ENCODE measurements around the gene C1R.

C1R gene

DNA sequence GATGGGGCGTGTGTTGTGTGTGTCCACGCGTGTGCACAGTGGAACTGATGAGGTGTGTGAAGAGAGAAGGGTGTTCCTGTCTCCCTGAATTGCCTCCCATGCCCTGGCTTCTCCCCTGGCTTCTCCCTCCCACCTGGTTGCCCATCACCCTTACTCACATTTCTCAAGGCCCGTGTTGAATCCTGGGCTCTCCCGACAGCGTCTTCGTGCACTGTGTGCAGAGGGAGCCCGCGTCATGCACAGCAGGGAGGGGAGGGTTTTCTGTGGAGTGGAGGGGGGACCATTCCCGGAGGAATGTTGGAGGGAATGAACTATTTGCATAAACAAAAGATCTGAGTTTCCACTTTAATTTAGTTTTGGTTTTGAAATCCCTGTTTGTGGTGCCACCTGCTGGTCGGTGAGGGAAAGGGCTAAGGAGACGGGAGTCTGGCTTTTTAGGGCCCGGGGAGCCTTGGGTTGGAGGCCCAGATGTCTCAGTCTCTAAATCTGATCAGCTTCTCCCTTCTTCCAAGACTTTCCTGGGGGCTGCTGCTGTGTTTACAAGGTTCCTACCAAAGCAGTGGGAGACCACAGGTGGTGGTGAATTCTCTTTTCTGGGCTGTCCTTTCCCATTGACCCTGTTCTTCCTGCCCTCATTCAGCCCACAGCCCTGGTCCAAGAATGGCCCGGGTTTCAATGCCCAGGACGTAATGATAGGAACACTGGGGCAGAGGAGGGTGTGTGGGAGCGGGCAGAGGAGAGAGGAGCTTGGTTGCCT, at the start of gene C1R:
C1R (minus strand) TSS at position 217 of the 757 bp plus-strand sequence; CDS start at position 160, 57 bp downstream.
- peak; percentile 47 for DNase-seq (ENCODE audit: low read depth)

DNA sequence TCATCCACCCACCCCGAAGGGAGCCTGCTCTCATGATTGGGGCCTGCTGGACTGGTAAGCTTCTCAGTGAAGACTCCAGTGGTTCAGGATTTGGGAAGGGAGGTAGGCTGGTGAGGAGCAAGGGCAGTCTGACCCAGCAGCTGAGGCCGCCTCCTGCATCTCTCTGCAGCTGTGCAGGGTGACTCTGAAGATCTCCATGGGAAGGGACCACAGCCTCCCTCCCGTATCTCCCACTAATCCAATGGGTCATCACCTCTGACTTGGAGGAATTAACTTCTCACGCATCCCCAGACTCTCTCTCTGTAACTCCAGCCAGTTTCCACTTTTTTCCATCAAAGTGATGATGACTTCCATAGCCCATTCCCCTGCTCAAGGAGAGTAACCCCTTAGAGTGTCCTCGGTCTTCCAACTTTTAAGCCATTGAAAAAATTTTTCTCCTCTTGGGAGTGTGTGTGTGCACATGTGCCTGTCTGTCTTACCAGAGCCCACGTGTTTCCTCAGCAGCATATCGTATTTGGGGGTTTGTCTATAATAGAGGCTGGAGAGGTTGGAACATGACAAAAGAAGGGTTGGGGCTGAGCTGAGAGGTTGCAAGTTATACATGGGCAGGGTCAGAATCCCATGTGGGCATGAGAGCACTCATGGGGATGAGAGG, 49.2 kb upstream of the C1R start:
- DNase-seq (ENCODE audit: low read depth) = no peak

DNA sequence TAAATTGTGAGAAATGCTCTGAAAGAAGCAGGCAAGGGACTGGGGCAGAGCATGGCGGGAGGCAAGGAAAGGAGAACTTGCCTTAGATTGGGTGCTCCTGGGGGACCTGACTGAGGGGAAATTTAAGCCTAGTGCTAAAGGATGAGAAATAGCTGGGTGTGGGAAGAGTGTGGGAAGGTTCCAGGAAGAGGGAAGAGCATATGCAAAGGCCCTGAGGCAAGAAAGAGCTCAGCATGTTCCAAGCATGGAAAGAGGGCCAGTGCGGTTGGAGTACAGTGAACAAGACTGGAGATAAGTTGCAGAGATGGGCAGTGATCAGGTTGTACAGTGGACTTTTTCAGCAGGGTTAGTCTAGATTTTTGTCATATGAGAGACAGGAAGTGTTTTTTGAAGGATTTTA, 47.0 kb upstream of the C1R start:
- DNase-seq (ENCODE audit: low read depth) = no peak

DNA sequence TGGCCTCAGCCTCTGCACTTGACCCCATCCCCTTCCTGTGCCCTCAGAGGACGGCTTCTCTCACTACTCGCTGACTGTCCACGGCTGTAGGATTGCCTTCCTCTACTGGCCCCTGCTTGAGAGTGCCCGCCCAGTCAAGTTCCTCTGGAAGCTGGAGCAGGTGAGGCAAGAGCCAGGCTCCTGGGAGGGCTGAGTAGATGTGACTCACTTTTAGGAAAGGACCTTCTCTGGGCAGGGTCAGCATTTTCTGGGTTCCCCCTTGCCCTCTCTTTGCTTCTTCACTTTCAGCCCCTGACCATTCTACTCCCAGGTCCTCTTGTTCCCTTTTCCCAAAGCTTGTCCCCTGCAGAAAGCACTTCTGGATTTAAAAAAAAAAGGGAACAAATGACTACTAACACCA, 45.7 kb upstream of the C1R start:
- no peak for DNase-seq (ENCODE audit: low read depth)

DNA sequence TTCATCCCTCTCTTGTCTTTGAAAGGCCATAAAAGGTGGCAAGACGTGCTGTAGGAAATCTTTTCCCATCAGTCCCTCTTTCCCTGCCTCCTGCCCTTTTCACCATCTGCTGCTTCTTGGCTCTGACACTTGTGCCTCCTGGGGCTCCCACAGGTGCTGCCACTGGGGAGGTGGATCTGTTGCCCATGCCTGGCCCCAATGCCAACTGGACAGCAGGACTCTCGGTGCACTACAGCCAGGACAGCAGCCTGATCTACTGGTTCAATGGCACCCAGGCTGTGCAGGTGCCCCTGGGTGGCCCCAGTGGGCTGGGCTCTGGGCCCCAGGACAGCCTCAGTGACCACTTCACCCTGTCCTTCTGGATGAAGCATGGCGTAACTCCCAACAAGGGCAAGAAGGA, 44.4 kb upstream of the C1R start:
- DNase-seq (ENCODE audit: low read depth) = no peak

DNA sequence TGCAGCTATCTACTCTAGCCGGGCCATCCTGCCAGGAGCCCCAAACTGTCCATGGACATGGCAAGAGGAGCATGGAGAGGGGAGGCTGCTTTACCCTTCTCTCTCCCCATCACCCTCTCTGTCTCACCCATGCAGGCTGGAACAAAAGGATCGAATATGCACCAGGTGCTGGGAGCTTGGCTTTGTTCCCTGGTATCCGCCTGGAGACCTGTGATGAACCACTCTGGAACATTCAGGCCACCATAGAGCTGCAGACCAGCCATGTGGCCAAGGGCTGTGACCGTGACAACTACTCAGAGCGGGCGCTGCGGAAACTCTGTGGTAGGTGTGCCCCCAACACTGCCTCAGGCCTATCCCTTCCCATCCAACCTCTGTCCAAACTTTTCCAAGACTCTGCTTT, 43.8 kb upstream of the C1R start:
- DNase-seq (ENCODE audit: low read depth) = no peak

DNA sequence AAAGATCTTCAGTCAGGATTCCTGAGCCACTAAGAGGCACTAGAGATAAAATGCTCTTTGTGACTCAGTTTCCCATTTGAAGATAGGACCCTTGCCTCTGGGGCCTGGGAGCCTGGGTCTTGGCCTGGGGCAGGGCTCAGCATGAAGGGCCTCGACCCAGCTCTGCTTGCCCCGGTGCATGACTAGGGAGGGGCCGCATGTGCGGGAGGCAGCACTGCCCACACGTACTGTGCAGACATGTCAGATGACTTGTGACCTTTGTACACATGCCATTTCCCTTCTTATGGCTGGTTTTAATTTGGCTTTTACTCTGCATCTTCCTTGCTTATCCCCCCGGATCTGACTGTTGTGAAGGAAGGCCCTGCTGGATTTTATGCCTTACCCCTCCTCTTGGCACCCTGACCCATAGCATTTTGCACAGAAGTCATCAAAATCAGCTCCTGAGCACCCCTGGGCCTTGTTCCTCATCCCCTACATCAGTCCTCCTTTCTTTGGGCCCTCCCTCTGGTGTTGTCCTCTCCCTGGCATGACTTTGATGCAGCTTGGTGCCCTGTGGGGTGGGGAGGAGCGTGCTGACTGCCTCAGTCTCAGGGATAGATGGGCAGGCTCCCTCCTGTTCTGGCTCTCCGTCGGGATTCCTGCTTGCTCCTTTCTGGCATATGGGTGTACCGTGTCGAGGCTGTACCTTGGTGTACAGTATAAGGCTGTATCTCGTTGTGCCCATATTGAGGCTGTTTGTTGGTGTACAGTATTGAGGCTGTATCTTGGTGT, 42.3 kb upstream of the C1R start:
- no peak for DNase-seq (ENCODE audit: low read depth)

DNA sequence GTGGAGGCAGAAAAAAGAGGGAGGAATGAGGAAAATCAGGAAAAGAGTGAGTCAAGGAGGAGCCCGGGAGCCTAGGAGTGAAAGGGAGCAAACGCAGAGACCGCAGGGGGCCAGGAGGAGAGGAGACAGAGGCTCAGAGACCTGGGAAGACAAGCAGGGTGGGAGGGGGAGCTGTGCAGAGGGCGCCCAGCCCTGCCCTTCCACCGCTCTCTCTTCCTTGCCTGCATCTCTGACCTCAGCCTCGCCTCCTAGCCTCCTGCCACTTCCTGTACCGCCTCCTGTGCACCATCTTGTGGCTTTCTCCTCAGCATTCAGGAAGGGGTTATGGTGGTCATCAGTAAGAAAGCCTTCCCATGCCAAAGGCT, 39.2 kb upstream of the C1R start:
- no peak for DNase-seq (ENCODE audit: low read depth)

DNA sequence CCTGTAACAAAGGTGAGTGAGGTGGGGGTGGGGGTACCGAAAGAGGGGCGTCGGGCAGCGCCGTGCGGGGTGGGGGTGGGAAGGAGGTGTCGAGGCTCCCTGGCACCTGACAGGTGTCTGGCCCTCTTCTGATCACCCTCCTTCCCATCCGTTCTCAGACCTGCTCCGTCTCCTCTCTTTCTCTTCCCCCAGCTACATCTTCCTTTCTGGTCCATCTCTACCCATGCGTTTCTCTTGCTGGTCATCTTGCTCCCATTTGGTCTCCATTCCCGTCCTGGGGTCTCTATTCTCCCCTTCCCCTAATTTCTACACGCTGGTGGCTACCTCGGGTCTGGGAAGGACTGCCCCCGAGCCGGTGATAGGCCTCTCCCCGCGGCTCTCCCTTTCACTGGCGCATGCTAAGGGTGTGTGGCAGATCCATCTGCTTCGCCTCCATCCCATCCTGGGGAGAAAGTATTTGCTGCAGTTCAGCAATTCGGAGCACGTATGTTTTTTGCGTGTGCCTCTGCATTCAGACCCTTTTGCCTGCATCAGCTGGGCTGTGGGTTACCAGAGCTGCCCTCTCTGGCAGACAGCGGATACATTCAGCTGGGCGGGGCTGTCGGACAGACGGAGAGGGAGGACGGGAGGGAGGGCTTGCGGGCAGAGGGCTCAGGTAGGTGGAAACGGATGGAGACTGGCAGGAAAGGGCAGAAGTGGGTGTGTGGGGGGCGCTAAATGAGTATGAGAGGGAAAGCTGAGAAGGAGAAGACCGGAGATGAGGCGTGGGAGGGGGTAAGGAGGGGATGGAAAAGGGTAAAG, 38.7 kb upstream of the C1R start:
- DNase-seq (ENCODE audit: low read depth) = no peak

DNA sequence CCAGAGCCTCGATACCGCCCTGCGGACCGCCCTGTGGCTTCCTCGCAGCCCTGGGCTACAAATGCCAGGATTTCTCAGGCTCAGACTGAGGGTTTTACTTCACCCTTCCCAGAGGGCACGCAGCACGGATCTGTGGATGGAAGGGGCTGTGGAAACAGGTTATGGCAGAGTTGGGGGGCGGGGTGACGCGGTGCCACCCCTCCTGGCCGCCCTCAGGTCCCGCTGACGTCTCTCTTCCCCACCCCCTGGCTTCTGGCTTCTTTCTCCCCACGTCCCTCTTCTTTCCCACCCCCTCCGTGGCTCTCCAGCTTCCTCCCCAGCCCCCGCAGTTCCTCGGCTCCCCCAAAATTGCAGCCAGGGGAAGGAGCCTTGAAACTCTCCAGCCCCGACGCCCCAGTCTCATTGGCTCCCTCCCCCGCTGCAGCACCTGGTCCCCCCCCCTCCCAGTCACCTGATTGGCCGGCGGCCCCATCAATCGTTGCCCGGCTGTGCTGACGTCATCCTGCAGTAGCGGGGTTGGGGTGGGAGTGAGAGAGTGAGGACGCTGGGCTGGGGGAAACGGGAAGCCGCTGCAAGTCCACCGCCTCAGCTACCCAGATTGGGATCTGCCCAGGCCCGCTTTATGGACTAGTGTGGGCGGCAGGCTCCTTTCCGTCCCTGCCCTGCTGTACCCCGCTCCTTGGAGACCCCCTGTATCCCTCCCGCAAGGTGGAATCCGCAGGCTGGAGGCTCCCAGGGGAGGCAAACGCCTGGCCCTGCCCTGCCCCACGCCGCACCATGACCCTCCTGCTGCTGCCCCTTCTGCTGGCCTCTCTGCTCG, 37.8 kb upstream of the C1R start, which contains the start of gene CLSTN3:
CLSTN3 (plus strand) TSS at position 500 of the 820 bp plus-strand sequence; CDS start at position 778, 278 bp downstream.
- peak; percentile 76 for DNase-seq (ENCODE audit: low read depth)

DNA sequence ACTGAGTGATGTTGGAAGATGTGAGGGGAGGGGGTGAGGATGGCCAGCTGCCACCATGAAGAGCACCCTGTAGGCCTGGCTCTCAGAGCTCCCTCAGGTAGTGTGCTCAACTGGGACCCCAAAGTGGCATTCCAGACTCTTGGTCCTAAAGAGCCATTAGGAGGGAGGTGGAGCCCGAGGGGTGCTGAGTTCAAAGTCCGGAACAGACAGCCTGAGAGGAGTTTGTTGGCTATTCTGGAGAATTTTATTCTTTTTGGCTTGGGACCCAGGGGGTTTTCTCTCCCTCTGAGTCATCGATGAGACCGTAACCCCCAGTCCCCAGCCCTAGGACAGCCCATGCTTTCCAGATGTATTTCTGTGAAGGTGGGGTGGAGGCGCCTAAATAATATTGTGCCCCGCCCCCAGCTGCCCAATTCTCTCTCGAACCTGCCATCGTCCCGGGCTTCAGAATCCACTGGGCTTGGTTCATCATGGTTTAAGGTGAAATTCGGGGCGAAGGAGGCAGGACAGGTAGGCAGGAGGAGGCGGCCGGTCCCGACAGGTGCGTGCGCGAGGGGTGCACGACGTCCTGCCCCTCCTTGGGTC, 37.1 kb upstream of the C1R start:
- no peak for DNase-seq (ENCODE audit: low read depth)

DNA sequence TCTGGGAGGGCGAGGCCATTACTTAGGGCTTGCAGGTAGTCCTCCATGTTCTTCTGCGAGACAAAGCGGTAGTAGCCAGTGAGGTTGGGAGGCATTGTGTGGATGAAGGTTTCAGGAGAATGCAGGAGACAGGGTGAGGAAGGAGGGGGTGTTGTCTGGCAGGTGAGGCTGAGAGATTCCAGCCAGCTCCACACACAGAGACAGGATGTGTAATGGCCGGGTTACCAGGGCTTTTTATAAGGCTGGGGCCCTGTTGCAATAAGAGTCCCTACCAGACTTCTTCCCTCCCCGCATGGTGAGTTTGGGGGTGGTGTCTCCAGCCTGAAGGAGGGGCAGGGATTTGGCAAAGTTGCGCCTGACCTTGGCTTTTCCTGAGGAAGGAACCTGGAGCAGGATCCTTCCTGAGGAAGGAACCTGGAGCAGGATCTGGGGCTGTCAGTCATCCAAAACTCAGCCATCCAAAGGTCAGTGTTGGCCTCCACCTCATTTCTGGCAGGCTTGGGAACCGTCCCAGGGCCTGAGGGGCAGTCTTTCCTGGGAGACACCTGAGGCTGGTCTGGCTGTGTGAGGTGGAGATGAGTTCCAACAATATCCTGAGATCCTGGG, 36.5 kb upstream of the C1R start, which contains the start of gene RBP5:
RBP5 (minus strand) TSS at position 209 of the 606 bp plus-strand sequence; CDS start at position 95, 114 bp downstream.
- DNase-seq (ENCODE audit: low read depth) = no peak

DNA sequence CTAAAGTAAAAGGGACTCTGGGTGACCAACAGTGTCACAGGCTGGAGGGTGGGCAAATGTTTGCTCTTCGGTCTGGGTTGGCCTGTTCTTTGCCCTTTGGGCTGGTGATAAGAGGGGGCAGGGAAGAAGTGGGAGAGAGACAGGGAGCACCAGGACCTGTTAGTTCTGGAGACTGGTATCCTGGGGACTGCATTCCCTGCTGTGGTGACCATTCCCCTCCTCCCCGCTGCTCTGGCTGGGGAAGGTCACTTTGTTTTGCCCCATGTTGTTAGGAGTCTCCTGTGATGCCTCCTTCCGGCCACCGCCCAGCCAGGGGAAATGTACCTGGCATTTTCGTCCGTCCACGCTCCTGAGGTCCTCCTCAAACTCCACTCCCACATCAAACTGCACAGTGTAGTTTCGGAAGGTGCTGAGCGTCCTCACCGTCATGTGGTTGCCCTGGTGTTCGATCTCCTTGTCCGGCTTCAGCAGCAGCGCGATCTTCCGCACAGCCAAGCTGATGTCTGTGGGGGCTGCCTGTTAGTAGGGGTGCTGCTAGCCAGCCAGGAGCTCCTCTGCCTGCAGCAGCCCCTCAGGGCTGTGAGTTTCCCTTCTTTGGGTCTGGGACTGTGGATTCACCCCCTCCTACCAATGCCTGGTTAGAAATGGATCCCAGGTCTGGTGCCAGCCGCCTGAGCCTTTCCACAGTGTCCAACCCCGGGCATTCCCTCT, 35.8 kb upstream of the C1R start:
- no peak for DNase-seq (ENCODE audit: low read depth)

DNA sequence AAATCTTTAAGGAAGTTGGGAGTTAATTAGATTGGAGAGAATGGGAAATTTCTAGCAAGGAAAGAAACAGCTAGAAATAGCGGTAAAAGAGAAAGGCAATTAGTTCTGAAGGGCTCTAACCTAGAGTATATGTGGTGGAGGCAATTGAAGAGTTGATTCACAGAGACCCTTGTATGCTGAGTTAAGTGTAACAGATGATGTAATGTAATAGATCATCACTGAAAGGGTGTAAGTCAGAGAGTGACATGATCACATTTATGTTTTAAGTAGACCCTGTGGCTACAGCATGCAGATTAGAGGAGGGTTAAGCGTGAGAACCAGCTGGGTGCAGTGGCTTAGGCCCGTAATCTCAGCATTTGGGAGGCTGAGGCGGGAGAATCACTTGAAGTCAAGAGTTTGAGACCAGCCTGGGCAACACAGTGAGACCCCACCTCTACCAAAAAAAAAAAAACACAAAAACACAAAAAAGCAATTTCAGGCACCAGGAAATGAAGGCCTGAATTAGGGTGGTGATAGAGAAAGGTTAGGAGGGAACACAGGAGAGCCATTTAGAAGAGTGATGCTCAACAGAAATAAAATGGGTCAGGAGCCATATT, 33.5 kb upstream of the C1R start:
- no peak for DNase-seq (ENCODE audit: low read depth)

DNA sequence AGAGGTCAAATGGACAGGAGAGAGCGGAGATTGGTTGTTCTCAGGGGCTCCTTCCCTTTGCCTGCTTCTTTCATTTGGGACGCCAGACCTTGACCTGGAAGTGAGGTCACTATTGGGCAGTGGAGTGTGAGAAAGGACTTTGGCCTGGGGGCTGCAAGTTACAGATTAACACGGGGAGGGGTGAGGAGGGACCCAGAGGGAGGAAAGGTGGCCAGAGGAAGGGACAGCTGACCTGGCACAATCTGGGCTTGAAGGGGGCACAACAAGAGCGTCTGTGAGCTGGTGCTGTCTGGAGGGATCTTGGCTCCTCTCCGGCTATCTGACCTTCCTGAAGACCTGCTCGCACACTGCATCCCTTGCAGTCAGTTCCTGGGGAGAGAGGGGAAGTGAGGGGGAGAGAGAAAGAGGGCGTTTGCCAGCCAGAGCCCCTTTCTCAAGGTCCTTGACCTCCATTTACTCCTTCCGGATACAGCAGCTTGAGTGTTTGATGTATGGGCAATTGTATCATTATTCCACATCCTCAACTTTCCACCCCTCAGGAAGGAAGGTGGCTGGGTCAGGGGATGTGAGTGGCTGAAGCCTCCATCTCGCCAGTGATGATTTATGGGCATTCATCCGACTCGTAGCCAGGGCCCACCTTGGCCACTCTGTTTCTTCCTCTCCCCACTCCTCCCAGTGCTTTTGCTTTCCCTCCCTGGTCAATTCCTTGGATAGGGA, 31.7 kb upstream of the C1R start:
- no peak for DNase-seq (ENCODE audit: low read depth)

DNA sequence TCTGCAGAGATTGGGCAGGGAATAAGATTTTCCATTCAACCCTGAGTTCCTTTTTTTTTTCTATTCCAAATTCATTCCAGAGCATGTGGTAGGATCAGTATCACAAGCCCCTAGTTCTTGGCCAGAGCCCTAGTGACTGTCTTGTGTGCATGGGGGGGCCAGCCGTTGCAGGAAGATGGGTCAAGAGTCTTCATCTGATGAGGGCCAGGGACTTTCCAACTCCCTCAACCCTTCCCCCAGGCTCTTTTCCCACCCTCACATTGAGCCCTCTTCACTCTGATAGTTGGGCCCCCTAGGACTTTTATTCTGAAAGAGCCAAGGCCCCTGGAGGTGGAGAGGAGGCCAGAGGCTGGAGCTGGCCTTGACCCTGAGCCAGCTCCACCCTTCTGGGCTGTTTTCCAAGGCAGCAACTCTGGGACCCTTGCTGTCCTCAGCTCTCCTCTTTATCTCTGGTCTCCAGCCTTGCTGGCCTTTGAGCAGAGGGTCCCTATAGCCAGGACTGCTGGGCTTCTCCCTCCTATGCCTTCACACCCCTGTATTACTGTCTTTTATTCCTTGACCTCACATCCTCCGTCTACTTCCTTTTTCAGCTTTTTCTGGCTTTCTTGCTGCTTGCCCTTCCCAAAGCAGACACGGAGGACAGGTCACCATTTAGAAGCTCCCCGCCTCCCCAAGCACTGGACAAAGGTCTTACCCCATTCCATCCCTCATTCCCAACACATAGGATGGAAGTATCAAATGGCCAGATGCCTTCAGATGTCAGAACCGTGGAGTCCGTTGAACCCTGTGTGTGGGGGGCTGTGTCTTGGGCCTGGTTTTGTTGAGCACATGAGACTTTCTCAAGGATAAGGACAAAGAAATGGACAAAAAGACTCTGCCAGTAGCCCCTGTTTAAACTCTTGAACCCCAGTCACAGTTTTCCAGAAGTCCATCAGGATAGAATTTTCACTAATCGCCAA, 30.8 kb upstream of the C1R start:
- DNase-seq (ENCODE audit: low read depth) = no peak

DNA sequence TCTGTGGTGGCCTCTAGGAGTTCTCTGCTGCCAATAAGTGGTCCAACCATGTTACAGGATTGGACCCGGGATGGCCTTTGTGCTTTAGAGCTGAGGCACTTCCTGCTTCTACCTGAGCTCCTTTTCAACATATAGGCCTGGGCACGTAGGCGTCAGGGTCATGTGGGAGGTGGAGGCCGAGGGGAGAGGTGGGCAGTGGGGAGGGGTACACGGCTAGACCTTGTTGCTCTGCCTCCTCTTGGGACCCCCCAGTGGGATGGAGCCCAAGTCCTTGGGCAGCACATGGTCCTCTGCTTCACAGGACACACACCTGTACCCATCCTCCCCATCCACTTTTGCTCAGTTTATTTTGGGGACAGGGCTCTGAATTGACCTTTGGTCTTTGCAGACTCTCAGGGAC, 29.1 kb upstream of the C1R start:
- no peak for DNase-seq (ENCODE audit: low read depth)
